Measurements from ENCODE around the gene ADSS2. TPM values are rescaled to one million over a fixed set of nuclear protein-coding genes. Genes with fewer than 3 reads are reported as not detected.

The ADSS2 gene
- total RNA-seq, 1 donor from 2014 or later, result 38.3 TPM

DNA sequence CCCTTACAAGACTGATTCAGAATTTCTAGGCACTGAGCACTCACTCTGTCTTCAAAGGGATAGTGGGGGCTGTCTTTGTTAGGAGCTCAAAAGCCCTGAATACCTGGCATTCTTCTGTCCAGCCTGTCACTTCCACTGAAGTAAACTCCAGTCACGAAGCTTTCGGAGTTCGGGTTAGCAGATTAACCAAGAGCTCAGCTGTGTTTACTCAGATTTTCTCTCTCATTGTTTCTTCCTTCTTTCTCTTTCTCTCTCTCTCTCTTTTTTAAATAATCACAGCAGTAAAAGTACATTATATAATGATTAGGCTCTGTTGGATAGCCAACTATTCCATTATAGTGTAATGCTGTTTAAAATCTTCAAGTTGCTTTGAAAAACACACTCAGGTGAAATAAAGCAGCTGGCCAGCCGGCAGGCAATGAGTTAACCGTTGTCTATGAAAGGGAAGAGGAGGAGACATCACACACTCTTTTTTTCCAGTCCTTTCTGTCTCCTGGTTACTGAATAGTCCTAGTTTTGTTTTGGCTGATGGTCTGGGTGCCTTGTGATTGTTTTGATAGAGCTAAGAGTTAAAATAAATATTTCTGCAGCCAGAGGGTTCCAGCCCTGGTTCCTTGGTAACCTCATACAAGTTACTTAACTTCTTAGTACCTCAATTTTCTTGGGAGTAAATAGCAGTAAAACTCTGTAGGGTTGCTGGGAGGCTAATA is 89.8 kb downstream of the ADSS2 start:
- Histone ChIP-seq H3K4me1 (no peaks in the 10 kb centered on the region), H3K27ac (no peak overlapping the region), H3K27me3 (no peaks in the 10 kb centered on the region), H3K4me3 (no peak overlapping the region), H3K9me3 (no peaks in the 10 kb centered on the region), H3K36me3 (no peaks in the 10 kb centered on the region)
- TF ChIP-seq, protein P1, sequence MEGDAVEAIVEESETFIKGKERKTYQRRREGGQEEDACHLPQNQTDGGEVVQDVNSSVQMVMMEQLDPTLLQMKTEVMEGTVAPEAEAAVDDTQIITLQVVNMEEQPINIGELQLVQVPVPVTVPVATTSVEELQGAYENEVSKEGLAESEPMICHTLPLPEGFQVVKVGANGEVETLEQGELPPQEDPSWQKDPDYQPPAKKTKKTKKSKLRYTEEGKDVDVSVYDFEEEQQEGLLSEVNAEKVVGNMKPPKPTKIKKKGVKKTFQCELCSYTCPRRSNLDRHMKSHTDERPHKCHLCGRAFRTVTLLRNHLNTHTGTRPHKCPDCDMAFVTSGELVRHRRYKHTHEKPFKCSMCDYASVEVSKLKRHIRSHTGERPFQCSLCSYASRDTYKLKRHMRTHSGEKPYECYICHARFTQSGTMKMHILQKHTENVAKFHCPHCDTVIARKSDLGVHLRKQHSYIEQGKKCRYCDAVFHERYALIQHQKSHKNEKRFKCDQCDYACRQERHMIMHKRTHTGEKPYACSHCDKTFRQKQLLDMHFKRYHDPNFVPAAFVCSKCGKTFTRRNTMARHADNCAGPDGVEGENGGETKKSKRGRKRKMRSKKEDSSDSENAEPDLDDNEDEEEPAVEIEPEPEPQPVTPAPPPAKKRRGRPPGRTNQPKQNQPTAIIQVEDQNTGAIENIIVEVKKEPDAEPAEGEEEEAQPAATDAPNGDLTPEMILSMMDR (IDR thresholded peaks at IDR 0.05), result no peak
- intact Hi-C loops (cut with DNase I), result no loop called here
- no peak for DNase-seq (ENCODE audit: low spot score in 2 of 2)

Other genes with a start within 250 kb of the ADSS2 start
- not detected for gene CATSPERE, start 9.4 kb upstream of the ADSS2 start, total RNA-seq
- 24.2 TPM for gene DESI2, start 201.2 kb upstream of the ADSS2 start, total RNA-seq